ENCODE measurements around the gene SH3PXD2A. TPM values are rescaled to one million over a fixed set of nuclear protein-coding genes. Genes with fewer than 3 reads are reported as not detected.
A peak's percentile ranks its signal among the peaks of the same experiment; 100 is the strongest.

SH3PXD2A gene
- total RNA-seq, 1 experiment from 2014 or later = 0.07 TPM

DNA sequence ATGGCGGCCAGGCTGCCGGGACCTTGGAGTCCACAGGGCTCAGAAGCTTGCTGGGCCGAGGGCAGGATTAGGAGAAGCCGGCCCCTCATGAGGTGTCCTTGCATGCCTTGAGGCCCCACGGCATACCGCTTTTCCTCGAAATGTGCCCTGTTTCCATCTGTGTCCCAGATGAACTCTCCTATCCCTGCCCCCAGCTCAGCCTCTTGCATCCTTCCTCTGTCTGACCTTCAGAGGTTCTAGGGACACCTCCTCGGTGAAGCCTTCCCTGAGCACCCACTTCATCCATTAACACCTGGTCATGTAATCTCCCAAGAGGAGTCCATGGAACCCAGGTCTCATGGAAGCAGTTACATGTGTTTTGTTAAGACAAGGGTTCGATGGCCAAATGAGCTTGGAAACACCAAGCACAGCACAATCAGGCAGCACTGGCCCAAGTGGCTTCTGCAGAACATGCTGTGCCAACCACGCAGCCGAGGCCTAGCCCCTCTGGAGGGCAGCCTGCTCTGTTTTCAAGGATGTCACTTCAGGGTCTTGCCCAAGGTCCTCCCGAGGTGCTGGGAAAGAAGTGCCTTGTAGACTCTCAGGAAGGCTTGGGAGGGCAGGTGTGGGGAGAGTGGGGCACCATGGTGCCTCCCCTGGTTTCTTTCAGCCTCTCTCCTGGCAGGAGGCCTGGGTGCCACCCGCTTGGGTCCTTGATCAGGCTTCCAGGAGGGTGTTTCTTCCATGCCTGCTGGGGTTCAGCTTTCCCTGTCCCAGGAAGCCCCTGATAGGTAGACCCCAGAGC is 237.6 kb downstream of the SH3PXD2A start:
- no peak overlapping the region for H3K9ac ChIP-seq (ENCODE audit: low read length)
- H3K4me2 ChIP-seq (ENCODE audit: low read depth, low read length, poor library complexity, severe bottlenecking) = no peak overlapping the region
- no peaks in the 10 kb centered on the region for H3K9me2 ChIP-seq (replicated peaks; ENCODE audit: insufficient read depth, low read length)
- H2AFZ ChIP-seq (ENCODE audit: low read length) = no peak overlapping the region
- H3K36me3 ChIP-seq (ENCODE audit: insufficient read depth, low read length) = no peaks in the 10 kb centered on the region
- H3K79me2 ChIP-seq (ENCODE audit: low read length) = no peaks in the 10 kb centered on the region
- DNase-seq = peak; percentile 46
- peak overlapping the region; percentile 63 for H3K27ac ChIP-seq (ENCODE audit: low read length)
- H3K4me3 ChIP-seq (ENCODE audit: low read length) = no peak overlapping the region
- H3K9me3 ChIP-seq (ENCODE audit: low read length) = no peaks in the 10 kb centered on the region
- H4K20me1 ChIP-seq (ENCODE audit: insufficient read depth, low read depth, low read length) = no peaks in the 10 kb centered on the region
- H3K27me3 ChIP-seq (ENCODE audit: low read length) = no peaks in the 10 kb centered on the region
- peaks cover 38% of the 10 kb centered on the region for H3K4me1 ChIP-seq (ENCODE audit: low read length)

GRCh38 chr10:103616705-103617601 is 238.4 kb downstream of the SH3PXD2A start:
- H3K4me1 ChIP-seq (ENCODE audit: low read length) = peaks cover 38% of the 10 kb centered on the region
- peak overlapping the region; percentile 63 for H3K27ac ChIP-seq (ENCODE audit: low read length)
- H3K4me2 ChIP-seq (ENCODE audit: low read depth, low read length, poor library complexity, severe bottlenecking) = no peak overlapping the region
- no peak overlapping the region for H3K9ac ChIP-seq (ENCODE audit: low read length)
- no peak overlapping the region for H3K4me3 ChIP-seq (ENCODE audit: low read length)
- no peaks in the 10 kb centered on the region for H3K36me3 ChIP-seq (ENCODE audit: insufficient read depth, low read length)
- no peaks in the 10 kb centered on the region for H3K79me2 ChIP-seq (ENCODE audit: low read length)
- H3K9me2 ChIP-seq (replicated peaks; ENCODE audit: insufficient read depth, low read length) = no peaks in the 10 kb centered on the region
- no peaks in the 10 kb centered on the region for H3K27me3 ChIP-seq (ENCODE audit: low read length)
- H4K20me1 ChIP-seq (ENCODE audit: insufficient read depth, low read depth, low read length) = no peaks in the 10 kb centered on the region
- no peaks in the 10 kb centered on the region for H3K9me3 ChIP-seq (ENCODE audit: low read length)
- DNase-seq = peak; percentile 73
- no peak overlapping the region for H2AFZ ChIP-seq (ENCODE audit: low read length)

- H3K4me2 ChIP-seq (ENCODE audit: low read depth, low read length, poor library complexity, severe bottlenecking) = no peak overlapping the region
- no peaks in the 10 kb centered on the region for H3K9me3 ChIP-seq (ENCODE audit: low read length)
- no peak overlapping the region for H3K9ac ChIP-seq (ENCODE audit: low read length)
Measured at GRCh38 chr10:103614306-103615158, 240.8 kb downstream of the SH3PXD2A start.

DNA sequence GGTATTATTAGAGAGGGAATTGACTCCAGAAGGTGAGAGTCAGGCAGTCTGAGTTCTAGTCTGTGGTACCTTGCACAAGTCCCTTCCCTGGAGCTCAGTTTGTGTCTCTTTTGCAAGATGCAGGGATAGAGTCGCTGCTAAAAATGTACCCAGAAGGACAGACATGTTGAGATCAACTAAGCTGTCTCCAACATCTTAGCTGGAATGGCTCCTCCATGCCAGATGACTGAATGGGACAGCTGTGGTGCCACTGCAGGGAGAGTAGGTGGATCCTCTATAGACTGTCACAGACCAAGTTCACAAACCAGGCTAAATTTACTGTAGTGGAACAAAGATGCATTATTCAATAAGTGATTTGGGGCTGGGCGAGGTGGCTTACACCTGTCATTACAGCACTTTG is 241.8 kb downstream of the SH3PXD2A start:
- Histone ChIP-seq H3K9me3 (ENCODE audit: low read length) (no peaks in the 10 kb centered on the region), H4K20me1 (ENCODE audit: insufficient read depth, low read depth, low read length) (no peaks in the 10 kb centered on the region), H3K4me3 (ENCODE audit: low read length) (no peak overlapping the region), H3K36me3 (ENCODE audit: insufficient read depth, low read length) (no peaks in the 10 kb centered on the region), H3K9me2 (replicated peaks; ENCODE audit: insufficient read depth, low read length) (no peaks in the 10 kb centered on the region), H3K9ac (ENCODE audit: low read length) (no peak overlapping the region), H3K27me3 (ENCODE audit: low read length) (no peaks in the 10 kb centered on the region), H3K79me2 (ENCODE audit: low read length) (no peaks in the 10 kb centered on the region), H3K4me1 (ENCODE audit: low read length) (peaks cover 27% of the 10 kb centered on the region), H2AFZ (ENCODE audit: low read length) (no peak overlapping the region), H3K4me2 (ENCODE audit: low read depth, low read length, poor library complexity, severe bottlenecking) (no peak overlapping the region), H3K27ac (ENCODE audit: low read length) (no peak overlapping the region)
- DNase-seq = no peak

More at GRCh38 chr10:103614306-103615158, 240.8 kb downstream of the SH3PXD2A start:
- no peak for DNase-seq
- no peak overlapping the region for H2AFZ ChIP-seq (ENCODE audit: low read length)
- H3K9me2 ChIP-seq (replicated peaks; ENCODE audit: insufficient read depth, low read length) = no peaks in the 10 kb centered on the region
- no peaks in the 10 kb centered on the region for H4K20me1 ChIP-seq (ENCODE audit: insufficient read depth, low read depth, low read length)
- H3K4me3 ChIP-seq (ENCODE audit: low read length) = no peak overlapping the region
- no peaks in the 10 kb centered on the region for H3K36me3 ChIP-seq (ENCODE audit: insufficient read depth, low read length)
- H3K27me3 ChIP-seq (ENCODE audit: low read length) = no peaks in the 10 kb centered on the region
- H3K4me1 ChIP-seq (ENCODE audit: low read length) = peaks cover 36% of the 10 kb centered on the region
- H3K79me2 ChIP-seq (ENCODE audit: low read length) = no peaks in the 10 kb centered on the region
- H3K27ac ChIP-seq (ENCODE audit: low read length) = no peak overlapping the region

DNA sequence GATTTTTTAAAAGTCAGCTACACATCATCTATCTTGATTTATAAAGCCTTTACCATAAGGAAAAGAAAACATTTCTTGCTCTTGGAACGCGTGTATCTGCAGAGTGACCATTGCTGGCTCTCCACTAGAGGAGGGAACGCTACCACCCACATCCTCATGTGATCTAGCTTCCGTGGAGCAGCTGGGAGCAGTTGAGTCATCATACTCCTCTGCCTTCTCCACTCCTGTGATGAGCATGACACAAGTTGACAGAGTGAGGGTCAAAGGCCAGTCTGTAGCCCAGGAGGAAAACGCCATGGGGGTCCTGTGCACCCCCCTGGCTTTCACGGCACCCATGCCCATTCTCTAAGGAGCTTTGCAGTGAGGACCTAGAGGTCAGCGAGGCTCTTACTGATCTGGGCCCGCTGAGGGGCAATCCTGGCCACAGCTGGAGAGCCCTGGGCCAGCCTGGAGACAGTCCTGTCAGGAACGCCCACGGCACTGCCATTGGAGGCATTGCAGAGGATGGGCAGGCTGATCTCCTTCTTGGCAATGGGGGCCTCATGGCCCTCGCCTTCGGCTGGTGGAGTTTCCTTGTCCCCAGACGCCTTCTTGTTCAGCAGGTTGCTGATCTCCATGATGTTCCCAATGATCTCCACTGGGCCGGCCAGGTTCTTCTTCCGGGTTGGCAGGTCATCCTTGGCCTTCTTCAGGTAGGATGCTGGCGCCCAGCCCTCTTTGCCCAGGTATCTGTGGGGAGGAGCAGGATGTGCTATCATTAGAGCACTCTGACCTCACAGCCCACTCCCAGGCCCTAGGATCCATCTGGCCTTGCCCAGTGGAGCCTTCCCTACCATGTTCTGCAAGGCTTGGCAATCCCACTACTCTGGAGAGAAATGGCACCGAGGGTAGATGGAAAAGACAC is 242.7 kb downstream of the SH3PXD2A start:
- Histone ChIP-seq H3K4me3 (ENCODE audit: low read length) (no peak overlapping the region), H2AFZ (ENCODE audit: low read length) (no peak overlapping the region), H3K9me2 (replicated peaks; ENCODE audit: insufficient read depth, low read length) (no peaks in the 10 kb centered on the region), H3K36me3 (ENCODE audit: insufficient read depth, low read length) (no peaks in the 10 kb centered on the region), H3K27ac (ENCODE audit: low read length) (no peak overlapping the region), H3K4me1 (ENCODE audit: low read length) (peaks cover 18% of the 10 kb centered on the region), H3K27me3 (ENCODE audit: low read length) (no peaks in the 10 kb centered on the region), H3K4me2 (ENCODE audit: low read depth, low read length, poor library complexity, severe bottlenecking) (no peak overlapping the region), H3K79me2 (ENCODE audit: low read length) (no peaks in the 10 kb centered on the region), H4K20me1 (ENCODE audit: insufficient read depth, low read depth, low read length) (no peaks in the 10 kb centered on the region), H3K9me3 (ENCODE audit: low read length) (no peaks in the 10 kb centered on the region), H3K9ac (ENCODE audit: low read length) (no peak overlapping the region)
- DNase-seq = no peak

- no peaks in the 10 kb centered on the region for H3K79me2 ChIP-seq (ENCODE audit: low read length)
- H2AFZ ChIP-seq (ENCODE audit: low read length) = no peak overlapping the region
- H3K9ac ChIP-seq (ENCODE audit: low read length) = no peak overlapping the region
- no peak for DNase-seq
- peaks cover under 1% of the 10 kb centered on the region for H3K4me1 ChIP-seq (ENCODE audit: low read length)
- no peaks in the 10 kb centered on the region for H3K9me2 ChIP-seq (replicated peaks; ENCODE audit: insufficient read depth, low read length)
- no peak overlapping the region for H3K27ac ChIP-seq (ENCODE audit: low read length)
- H3K4me2 ChIP-seq (ENCODE audit: low read depth, low read length, poor library complexity, severe bottlenecking) = no peak overlapping the region
- H3K9me3 ChIP-seq (ENCODE audit: low read length) = no peaks in the 10 kb centered on the region
- H3K36me3 ChIP-seq (ENCODE audit: insufficient read depth, low read length) = no peaks in the 10 kb centered on the region
- H3K4me3 ChIP-seq (ENCODE audit: low read length) = no peak overlapping the region
- no peaks in the 10 kb centered on the region for H4K20me1 ChIP-seq (ENCODE audit: insufficient read depth, low read depth, low read length)
- no peaks in the 10 kb centered on the region for H3K27me3 ChIP-seq (ENCODE audit: low read length)
Measured at GRCh38 chr10:103610921-103611511, 244.4 kb downstream of the SH3PXD2A start.

- H3K4me2 ChIP-seq (ENCODE audit: low read depth, low read length, poor library complexity, severe bottlenecking) = no peak overlapping the region
- no peaks in the 10 kb centered on the region for H3K27me3 ChIP-seq (ENCODE audit: low read length)
- no peak overlapping the region for H3K4me3 ChIP-seq (ENCODE audit: low read length)
- no peaks in the 10 kb centered on the region for H3K36me3 ChIP-seq (ENCODE audit: insufficient read depth, low read length)
- no peak overlapping the region for H3K9ac ChIP-seq (ENCODE audit: low read length)
- H3K9me2 ChIP-seq (replicated peaks; ENCODE audit: insufficient read depth, low read length) = no peaks in the 10 kb centered on the region
- no peaks in the 10 kb centered on the region for H3K4me1 ChIP-seq (ENCODE audit: low read length)
- no peak overlapping the region for H3K27ac ChIP-seq (ENCODE audit: low read length)
- H3K79me2 ChIP-seq (ENCODE audit: low read length) = no peaks in the 10 kb centered on the region
- no peak for DNase-seq
- H3K9me3 ChIP-seq (ENCODE audit: low read length) = no peaks in the 10 kb centered on the region
- H4K20me1 ChIP-seq (ENCODE audit: insufficient read depth, low read depth, low read length) = no peaks in the 10 kb centered on the region
- H2AFZ ChIP-seq (ENCODE audit: low read length) = no peak overlapping the region
Measured at GRCh38 chr10:103610083-103610472, 245.3 kb downstream of the SH3PXD2A start.

Data from Karpas-422 (cell line).